Suprapubic skin (tissue), 4 donors: ENCODE measurements around the gene WWC2.
"Not testable (repeated sequence)": the region's sequence is repeated elsewhere in the genome, so short reads cannot be mapped to it uniquely, and the experiment has no call there.

ENCODE experiments used
- CTCF ChIP-seq, 2 donors: fragments of 200-600 bp in 1 of 2; fragments of 450-650 bp in 1 of 2; sonication (generic) in 1 of 2; IDR thresholded peaks; one replicate each; pipeline ENCODE4 v1.5.1; 2016 to 2019; ENCODE audit warnings: antibody characterized with exemption in 2 of 2, mild to moderate bottlenecking in 1 of 2, moderate library complexity in 1 of 2
- EP300 ChIP-seq: sonication (generic); formaldehyde crosslinking; IDR thresholded peaks from one replicate; pipeline ENCODE4 v1.6.1; 2017; ENCODE audit warnings: antibody characterized with exemption
- POLR2A ChIP-seq, 2 donors: fragments of 450-650 bp; IDR thresholded peaks; one replicate each; pipeline ENCODE4 v1.6.1; 2017; ENCODE audit warnings: antibody characterized with exemption in 2 of 2, mild to moderate bottlenecking in 2 of 2, moderate library complexity in 2 of 2
- POLR2AphosphoS5 ChIP-seq, 3 donors: sonication (generic); formaldehyde crosslinking; IDR thresholded peaks; one replicate each; pipeline ENCODE4 v1.6.1; 2017; ENCODE audit warnings: antibody characterized with exemption in 3 of 3

- TF ChIP-seq CTCF (IDR thresholded peaks at IDR 0.05); POLR2A (IDR thresholded peaks at IDR 0.05); POLR2AphosphoS5 (IDR thresholded peaks at IDR 0.05); EP300: not testable (repeated sequence)
Observed at GRCh38 chr4:183193730-183194338, 94.8 kb downstream of the WWC2 start.
